GM23338 (cell line): Measurements from ENCODE around the gene STX16.

Experiments
- STAT1 ChIP-seq: IDR thresholded peaks from one replicate; pipeline ENCODE4 v1.6.1; 2016; ENCODE audit warnings: antibody characterized with exemption; ENCODE audit not compliant: unreplicated experiment
- TF ChIP-seq, protein P1 (sequence below), 2 experiments: fragments of 200-600 bp in 1 of 2; sonication (generic) in 1 of 2; conservative IDR thresholded peaks; 2 replicates each; pipeline versions ENCODE4 v1.5.1 to v1.6.1; 2016 to 2017; ENCODE audit warnings: antibody characterized with exemption in 2 of 2, low read depth in 2 of 2, mild to moderate bottlenecking in 2 of 2, moderate library complexity in 1 of 2
- TF ChIP-seq, protein P2 (sequence below): IDR thresholded peaks from one replicate; pipeline ENCODE4 v1.6.1; 2018; ENCODE audit warnings: antibody characterized with exemption; ENCODE audit not compliant: unreplicated experiment

DNA sequence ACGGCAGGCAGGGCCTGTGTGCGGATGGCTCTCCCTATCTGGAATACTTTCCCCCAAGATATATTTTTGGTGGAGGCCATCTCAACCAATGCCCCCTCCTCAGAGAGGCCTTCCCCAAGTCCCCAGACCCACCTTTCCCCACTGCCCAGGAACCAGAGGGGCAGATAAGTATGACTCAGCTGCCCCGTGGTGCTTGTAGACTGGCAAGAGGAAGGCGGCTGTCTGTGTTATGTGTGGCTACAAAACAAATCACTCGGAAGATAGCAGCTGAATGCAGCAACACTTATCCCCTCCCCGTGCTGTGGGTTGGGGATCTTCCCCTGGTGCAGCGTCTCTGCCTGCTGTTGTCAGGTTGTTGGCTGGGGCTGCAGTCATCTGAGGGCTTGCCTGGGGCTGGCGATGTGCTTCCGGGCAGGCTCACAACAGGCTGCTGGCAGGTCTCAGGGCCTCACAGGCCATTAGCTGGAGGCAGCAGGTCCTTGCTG lies 48.6 kb downstream of the STX16 start:
- TF ChIP-seq, protein P1, sequence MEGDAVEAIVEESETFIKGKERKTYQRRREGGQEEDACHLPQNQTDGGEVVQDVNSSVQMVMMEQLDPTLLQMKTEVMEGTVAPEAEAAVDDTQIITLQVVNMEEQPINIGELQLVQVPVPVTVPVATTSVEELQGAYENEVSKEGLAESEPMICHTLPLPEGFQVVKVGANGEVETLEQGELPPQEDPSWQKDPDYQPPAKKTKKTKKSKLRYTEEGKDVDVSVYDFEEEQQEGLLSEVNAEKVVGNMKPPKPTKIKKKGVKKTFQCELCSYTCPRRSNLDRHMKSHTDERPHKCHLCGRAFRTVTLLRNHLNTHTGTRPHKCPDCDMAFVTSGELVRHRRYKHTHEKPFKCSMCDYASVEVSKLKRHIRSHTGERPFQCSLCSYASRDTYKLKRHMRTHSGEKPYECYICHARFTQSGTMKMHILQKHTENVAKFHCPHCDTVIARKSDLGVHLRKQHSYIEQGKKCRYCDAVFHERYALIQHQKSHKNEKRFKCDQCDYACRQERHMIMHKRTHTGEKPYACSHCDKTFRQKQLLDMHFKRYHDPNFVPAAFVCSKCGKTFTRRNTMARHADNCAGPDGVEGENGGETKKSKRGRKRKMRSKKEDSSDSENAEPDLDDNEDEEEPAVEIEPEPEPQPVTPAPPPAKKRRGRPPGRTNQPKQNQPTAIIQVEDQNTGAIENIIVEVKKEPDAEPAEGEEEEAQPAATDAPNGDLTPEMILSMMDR (conservative IDR thresholded peaks at IDR 0.05; ENCODE audit: low read depth in 2 of 2) = no peak
- TF ChIP-seq, protein P2, sequence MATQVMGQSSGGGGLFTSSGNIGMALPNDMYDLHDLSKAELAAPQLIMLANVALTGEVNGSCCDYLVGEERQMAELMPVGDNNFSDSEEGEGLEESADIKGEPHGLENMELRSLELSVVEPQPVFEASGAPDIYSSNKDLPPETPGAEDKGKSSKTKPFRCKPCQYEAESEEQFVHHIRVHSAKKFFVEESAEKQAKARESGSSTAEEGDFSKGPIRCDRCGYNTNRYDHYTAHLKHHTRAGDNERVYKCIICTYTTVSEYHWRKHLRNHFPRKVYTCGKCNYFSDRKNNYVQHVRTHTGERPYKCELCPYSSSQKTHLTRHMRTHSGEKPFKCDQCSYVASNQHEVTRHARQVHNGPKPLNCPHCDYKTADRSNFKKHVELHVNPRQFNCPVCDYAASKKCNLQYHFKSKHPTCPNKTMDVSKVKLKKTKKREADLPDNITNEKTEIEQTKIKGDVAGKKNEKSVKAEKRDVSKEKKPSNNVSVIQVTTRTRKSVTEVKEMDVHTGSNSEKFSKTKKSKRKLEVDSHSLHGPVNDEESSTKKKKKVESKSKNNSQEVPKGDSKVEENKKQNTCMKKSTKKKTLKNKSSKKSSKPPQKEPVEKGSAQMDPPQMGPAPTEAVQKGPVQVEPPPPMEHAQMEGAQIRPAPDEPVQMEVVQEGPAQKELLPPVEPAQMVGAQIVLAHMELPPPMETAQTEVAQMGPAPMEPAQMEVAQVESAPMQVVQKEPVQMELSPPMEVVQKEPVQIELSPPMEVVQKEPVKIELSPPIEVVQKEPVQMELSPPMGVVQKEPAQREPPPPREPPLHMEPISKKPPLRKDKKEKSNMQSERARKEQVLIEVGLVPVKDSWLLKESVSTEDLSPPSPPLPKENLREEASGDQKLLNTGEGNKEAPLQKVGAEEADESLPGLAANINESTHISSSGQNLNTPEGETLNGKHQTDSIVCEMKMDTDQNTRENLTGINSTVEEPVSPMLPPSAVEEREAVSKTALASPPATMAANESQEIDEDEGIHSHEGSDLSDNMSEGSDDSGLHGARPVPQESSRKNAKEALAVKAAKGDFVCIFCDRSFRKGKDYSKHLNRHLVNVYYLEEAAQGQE = no peak
- no peak for TF ChIP-seq STAT1
